Retinal pigment epithelial cell (primary cell): ENCODE results near the gene TICAM1.
"Not testable (repeated sequence)": the region's sequence is repeated elsewhere in the genome, so short reads cannot be mapped to it uniquely, and the experiment has no call there.

Experiments used
- DNase-seq: peaks from one replicate; pipeline ENCODE4 v3.0.0-alpha.2; 2010; ENCODE audit warnings: low read depth
- H3K4me3 ChIP-seq: 2 replicates; pipeline ENCODE4 v1.5.1; 2011; ENCODE audit warnings: mild to moderate bottlenecking, low read length, control low read depth, moderate library complexity
- TF ChIP-seq, protein P1 (sequence below): conservative IDR thresholded peaks from 2 replicates; pipeline ENCODE4 v1.5.1; 2011; ENCODE audit warnings: low read depth, low read length, control low read depth, inconsistent platforms

TICAM1 gene

DNA sequence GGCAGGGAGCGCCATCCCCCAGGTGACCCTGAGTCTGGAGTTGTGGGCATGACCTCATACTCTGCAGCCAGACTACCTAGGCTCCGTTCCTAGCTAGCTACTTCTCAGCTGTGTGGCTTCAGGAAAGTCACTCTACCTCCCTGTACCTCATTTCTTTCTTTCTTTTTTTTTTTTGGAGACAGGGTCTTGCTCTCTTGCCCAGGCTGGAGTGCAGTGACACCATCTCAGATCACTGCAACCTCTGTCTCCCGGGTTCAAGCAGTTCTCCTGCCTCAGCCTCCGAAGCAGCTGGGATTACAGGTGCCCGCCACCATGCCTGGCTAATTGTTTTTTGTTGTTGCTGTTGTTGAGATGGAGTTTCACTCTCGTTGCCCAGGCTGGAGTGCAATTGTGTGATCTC, 21.0 kb upstream of the TICAM1 start:
- TF ChIP-seq, protein P1, sequence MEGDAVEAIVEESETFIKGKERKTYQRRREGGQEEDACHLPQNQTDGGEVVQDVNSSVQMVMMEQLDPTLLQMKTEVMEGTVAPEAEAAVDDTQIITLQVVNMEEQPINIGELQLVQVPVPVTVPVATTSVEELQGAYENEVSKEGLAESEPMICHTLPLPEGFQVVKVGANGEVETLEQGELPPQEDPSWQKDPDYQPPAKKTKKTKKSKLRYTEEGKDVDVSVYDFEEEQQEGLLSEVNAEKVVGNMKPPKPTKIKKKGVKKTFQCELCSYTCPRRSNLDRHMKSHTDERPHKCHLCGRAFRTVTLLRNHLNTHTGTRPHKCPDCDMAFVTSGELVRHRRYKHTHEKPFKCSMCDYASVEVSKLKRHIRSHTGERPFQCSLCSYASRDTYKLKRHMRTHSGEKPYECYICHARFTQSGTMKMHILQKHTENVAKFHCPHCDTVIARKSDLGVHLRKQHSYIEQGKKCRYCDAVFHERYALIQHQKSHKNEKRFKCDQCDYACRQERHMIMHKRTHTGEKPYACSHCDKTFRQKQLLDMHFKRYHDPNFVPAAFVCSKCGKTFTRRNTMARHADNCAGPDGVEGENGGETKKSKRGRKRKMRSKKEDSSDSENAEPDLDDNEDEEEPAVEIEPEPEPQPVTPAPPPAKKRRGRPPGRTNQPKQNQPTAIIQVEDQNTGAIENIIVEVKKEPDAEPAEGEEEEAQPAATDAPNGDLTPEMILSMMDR: no peak
- no peak for DNase-seq
- H3K4me3 ChIP-seq: no peak overlapping the region

DNA sequence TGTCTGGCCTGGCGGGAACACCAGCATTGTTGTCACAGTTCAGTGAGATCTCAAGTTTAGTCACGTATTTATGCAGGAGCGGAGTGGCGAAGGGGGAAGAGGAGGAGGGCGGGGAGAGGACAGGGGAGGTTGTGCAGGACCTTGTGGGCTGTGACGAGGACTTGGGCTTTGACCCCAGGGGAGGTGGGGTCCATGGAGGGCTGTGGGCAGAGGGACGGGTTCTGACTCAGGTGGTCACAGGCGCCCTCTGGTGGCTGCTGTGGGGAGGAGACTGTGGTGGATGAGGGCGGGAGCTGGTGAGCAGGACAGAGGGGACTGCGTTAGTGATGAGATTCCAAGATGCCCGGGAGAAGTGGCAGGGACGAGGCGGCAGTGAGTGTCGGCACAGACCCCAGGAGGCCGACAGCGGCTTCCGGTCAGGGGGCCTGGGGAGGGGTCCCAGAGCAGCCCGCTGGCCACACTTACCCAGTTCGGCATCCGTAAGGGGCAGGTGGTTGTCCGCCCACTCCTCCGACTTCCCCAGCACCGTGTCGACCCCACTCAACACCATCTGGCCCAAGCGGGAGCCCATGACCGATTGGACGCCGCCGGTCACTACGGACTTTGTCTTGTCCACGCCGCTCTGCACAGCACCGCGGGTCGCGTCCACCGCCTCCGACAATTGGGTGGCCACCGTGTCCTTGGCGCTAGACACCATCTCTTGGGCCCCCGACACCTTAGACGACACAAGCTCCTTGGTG, 20.2 kb upstream of the TICAM1 start:
- TF ChIP-seq, protein P1: peak; percentile 86
- DNase-seq: no peak
- no peak overlapping the region for H3K4me3 ChIP-seq

DNA sequence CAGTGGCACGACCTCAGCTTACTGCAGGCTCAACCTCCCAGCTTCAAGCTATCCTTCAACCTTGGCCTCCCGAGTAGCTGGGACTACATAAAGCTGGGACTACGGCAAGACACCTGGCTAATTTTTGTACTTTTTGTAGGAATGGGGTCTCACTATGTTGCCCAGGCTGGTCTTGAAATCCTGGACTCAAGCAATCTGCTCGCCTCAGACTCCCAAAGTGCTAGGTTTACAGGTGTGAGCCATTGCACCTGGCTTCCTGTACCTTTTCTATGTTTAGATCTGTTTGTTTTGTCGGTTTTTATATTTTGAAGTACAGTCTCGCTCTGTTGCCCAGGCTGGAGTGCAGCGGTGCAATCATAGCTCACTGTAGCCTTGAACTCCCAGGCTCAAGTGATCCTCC, 17.5 kb upstream of the TICAM1 start:
- TF ChIP-seq, protein P1: no peak
- no peak for DNase-seq
- H3K4me3 ChIP-seq: no peak overlapping the region

DNA sequence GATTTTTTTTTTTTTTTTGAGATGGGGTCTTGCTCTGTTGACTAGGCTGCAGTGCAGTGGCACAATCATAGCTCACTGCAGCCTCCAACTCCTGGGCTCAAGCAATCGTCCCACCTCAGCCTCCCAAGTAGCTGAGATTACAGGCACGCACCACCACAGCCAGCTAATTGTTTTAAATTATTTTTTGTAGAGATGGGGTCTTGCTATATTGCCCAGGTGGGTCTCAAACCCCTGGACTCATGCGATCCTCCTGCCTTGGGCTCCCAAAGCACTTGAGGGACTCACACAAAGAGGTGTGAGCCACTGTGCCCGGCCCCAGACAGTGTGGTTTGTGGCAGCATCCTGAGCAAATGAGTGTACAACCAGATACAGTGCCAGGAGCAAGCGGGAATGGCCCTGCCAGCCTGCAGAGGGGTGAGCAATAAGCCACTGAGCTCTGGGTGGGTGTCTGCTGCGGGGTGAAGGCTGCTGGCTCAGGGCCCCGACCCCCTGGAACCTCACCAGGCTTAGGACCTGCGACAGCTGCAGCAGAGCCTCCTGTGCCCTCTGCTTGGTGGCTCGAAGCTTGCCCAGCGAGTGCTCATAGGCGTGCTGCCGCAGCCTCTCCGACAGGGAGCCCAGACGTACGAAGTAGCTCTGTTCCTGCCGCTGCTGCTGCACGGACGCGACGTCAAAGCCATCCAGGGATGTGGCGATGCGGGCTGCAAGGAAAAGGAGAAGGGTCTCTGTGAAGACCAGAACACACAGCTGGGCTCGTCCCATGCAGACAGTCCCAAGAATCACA, 15.9 kb upstream of the TICAM1 start:
- TF ChIP-seq, protein P1: no peak
- H3K4me3 ChIP-seq: no peak overlapping the region
- DNase-seq: no peak

DNA sequence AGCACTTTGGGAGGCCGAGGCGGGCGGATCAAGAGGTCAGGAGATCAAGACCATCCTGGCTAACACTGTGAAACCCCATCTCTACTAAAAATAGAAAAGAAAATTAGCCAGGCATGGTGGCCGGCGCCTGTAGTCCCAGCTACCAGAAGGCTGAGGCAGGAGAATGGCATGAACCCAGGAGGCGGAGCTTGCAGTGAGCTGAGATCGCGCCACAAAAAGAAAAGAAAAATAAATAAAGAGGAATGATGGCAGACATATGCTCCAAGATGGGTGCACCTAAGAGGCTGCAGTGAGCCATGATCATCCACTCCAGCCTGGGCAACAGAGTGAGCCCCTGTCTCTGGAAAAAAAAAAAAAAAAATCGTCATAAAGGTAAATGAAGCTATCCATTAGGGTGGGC, 14.5 kb upstream of the TICAM1 start:
- H3K4me3 ChIP-seq, DNase-seq: not testable (repeated sequence)

DNA sequence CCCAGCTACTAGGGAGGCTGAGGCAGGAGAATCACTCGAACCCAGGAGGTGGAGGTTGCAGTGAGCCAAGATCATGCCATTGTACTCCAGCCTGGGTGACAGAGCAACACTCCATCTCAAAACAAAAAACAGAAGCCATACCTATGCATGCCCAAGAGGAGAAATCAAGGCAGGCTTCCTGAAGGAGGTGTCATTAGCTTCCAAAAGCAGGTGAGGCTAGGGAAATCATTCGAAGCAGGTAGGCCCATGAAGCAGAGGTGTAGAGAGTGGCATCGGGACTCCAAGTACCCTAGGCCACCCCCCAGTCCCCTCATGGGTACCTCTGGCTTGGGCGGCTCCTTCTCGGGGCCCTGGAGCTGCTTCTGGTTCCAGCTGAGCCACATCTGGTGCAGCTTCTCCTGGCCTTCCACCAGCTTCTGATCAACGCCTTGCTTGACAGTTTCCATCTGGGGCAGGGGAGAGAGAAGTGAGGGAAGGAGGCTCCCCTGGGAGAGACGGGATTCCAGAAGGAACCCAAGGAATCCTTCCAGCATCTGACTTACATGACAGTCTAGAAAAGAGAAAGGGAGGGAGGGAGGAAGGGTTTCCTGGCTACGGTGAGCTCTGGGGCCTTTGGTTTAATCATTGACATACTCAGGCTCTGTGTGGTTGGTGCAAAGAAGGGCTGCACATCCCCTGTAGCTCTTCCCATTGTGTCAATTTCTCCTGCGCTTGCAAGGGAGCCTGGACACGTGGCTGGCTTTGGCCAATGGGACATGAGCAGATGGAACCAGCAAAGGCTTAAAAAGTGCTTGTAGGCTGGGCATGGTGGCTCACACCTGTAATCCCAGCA, 13.1 kb upstream of the TICAM1 start:
- no peak overlapping the region for H3K4me3 ChIP-seq
- TF ChIP-seq, protein P1: no peak
- DNase-seq: no peak

DNA sequence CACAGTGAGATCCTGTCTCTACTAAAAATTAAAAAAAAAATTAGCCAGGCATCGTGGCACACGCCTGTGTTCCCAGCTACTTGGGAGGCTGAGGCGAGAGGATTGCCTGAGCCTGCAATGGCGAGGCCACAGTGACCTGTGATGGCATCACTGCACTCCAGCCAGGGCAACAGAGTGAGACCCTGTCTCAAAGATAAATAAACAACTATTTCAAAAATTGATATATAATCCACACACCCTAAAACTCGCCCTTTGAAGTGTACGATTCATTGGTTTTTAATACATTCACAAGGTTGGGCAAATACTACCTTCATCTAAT, 12.1 kb upstream of the TICAM1 start:
- no peak overlapping the region for H3K4me3 ChIP-seq
- TF ChIP-seq, protein P1: no peak
- DNase-seq: no peak
